GM18507 (cell line): ENCODE measurements around the gene MMP13.
"Not testable (repeated sequence)": the region's sequence is repeated elsewhere in the genome, so short reads cannot be mapped to it uniquely, and the experiment has no call there.

Source experiments
- DNase-seq: peaks from one replicate; pipeline ENCODE4 v3.0.0; 2011; ENCODE audit warnings: low read depth; ENCODE audit not compliant: insufficient read length; ENCODE audit errors: extremely low spot score
- FAIRE-seq: peaks from 2 replicates; lab custom pipeline; 2011; peaks lifted over from hg19 to GRCh38; lab: Jason Lieb, UNC

MMP13 gene

GRCh38 chr11:102912482-102912830 is 43.1 kb downstream of the MMP13 start:
- FAIRE-seq (no peak), DNase-seq (no peak)

- FAIRE-seq (no peak), DNase-seq (no peak)
These were observed 43.6 kb downstream of the MMP13 start for GRCh38 chr11:102911758-102912481.

GRCh38 chr11:102905848-102906247 is 49.7 kb downstream of the MMP13 start:
- not testable (repeated sequence) for FAIRE-seq, DNase-seq

- FAIRE-seq, DNase-seq: not testable (repeated sequence)
These were observed 51.6 kb downstream of the MMP13 start for GRCh38 chr11:102903895-102904294.

- DNase-seq (no peak), FAIRE-seq (no peak)
These were observed 55.2 kb downstream of the MMP13 start for GRCh38 chr11:102900346-102900745.
